Esophagus squamous epithelium (tissue), 4 donors: ENCODE measurements around the gene CLTCL1.

Experiments used
- POLR2A ChIP-seq, 4 donors: fragments of 450-650 bp; IDR thresholded peaks; one replicate each; pipeline ENCODE4 v1.6.1; 2017; ENCODE audit warnings: antibody characterized with exemption in 4 of 4, mild to moderate bottlenecking in 4 of 4, moderate library complexity in 3 of 4
- TF ChIP-seq, protein P1 (sequence below), 6 experiments: fragments of 450-650 bp in 4 of 6; fragments of 200-600 bp in 2 of 6; sonication (generic) in 2 of 6; IDR thresholded peaks; one replicate each; pipeline ENCODE4 v1.5.1; 2016 to 2019; ENCODE audit warnings: antibody characterized with exemption in 6 of 6, mild to moderate bottlenecking in 4 of 6, moderate library complexity in 4 of 6

DNA sequence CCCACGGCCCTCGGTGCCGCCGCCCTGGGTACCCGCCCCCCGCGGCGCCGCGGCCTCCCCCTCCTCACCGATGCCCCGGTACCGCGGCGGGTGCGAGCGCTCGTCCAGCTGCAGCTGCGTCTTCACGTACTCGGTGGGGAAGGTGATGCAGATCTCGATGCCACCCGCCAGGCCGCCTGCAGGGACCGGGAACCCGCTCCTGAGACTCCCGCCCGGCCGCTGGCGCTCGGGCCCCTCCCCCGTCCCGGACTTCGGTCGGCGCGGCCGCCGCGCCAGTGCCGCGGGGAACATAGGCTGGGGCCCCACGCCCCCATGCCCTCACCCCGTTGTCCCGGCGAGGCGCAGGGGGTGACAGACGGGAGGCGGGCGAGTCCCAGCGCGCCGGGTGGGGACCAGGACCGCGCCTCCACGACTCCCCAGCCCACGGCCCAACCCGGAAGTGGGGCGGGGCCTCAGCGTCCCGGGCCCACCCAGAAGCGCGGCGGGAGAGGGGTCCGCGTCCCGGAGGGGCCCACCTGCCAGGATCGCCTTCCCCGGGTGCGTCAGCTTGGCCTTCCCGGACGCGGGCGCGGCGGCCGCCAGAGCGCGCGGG, 113.4 kb downstream of the CLTCL1 start:
- TF ChIP-seq, protein P1, sequence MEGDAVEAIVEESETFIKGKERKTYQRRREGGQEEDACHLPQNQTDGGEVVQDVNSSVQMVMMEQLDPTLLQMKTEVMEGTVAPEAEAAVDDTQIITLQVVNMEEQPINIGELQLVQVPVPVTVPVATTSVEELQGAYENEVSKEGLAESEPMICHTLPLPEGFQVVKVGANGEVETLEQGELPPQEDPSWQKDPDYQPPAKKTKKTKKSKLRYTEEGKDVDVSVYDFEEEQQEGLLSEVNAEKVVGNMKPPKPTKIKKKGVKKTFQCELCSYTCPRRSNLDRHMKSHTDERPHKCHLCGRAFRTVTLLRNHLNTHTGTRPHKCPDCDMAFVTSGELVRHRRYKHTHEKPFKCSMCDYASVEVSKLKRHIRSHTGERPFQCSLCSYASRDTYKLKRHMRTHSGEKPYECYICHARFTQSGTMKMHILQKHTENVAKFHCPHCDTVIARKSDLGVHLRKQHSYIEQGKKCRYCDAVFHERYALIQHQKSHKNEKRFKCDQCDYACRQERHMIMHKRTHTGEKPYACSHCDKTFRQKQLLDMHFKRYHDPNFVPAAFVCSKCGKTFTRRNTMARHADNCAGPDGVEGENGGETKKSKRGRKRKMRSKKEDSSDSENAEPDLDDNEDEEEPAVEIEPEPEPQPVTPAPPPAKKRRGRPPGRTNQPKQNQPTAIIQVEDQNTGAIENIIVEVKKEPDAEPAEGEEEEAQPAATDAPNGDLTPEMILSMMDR (IDR thresholded peaks at IDR 0.05) = peak in 1 of 6 experiments; percentile 6
- no peak for TF ChIP-seq POLR2A (IDR thresholded peaks at IDR 0.05)
